SH-SY5Y (cell line): ENCODE data around the gene NPL.

ENCODE experiments used
- GATA2 ChIP-seq: IDR thresholded peaks from 2 replicates; pipeline ENCODE4 v1.6.1; 2011; ENCODE audit warnings: mild to moderate bottlenecking, low read depth, low read length
- GATA3 ChIP-seq: IDR thresholded peaks from 2 replicates; pipeline ENCODE4 v1.6.1; 2011; ENCODE audit warnings: low read depth, mild to moderate bottlenecking, low read length, moderate library complexity

- no peak for TF ChIP-seq GATA2
- TF ChIP-seq GATA3, result no peak
Observed at GRCh38 chr1:182803846-182804245, 14.3 kb downstream of the NPL start.
